ENCODE measurements around the gene CFAP126.
"Not testable (repeated sequence)": the region's sequence is repeated elsewhere in the genome, so short reads cannot be mapped to it uniquely, and the experiment has no call there.

CFAP126 gene

DNA sequence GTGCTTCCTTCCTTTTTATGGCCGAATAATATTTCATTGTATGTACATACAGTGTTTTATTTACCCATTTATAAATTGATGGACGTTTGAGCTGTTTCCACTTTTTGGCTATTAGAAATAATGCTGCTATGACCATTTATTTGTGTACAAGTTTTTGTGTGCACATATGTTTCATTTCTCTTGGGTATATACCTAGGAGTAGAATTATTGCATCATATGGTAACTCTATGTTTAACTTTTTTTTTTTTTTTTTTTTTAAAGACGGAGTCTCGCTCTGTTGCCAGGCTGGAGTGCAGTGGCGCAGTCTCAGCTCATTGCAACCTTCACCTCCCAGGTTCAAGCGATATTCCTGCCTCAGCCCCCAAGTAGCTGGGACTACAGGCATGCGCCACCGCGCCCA lies 34.5 kb downstream of the CFAP126 start:
- H3K9ac ChIP-seq (ENCODE audit: low read length): no peak overlapping the region
- no peaks in the 10 kb centered on the region for H3K4me1 ChIP-seq (ENCODE audit: insufficient read depth, low read length)
- H3K27me3 ChIP-seq (ENCODE audit: control insufficient read depth in 1 of 2, insufficient read depth in 2 of 2, low read length in 2 of 2): no peaks in the 10 kb centered on the region
- no peak overlapping the region for H3K27ac ChIP-seq (ENCODE audit: low read depth, low read length)
- no peak overlapping the region for H3K4me3 ChIP-seq (ENCODE audit: low read depth in 1 of 2, low read length in 2 of 2)
- peaks cover 70% of the 10 kb centered on the region for H3K36me3 ChIP-seq (ENCODE audit: insufficient read depth, low read length)
- H3K9me3 ChIP-seq (ENCODE audit: low read length): no peaks in the 10 kb centered on the region

DNA sequence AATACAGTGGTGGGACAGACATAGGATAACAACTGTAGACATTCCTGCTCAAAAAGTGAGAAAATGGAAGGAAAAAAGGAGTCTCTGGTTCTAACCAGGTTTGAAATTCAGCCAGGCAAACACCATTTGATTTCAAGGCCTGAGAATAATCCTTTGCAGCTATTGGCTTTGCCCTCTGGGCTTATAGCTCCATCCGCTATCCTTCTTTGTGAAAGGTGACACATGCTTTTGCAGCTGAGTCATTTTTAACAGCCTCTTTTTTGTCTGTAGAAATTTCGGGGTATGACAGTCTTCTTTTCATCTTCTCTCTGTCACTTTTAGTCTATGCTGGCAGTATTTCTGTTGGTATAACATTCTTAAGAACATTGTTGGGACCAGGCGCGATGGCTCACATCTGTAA lies 37.3 kb downstream of the CFAP126 start:
- no peaks in the 10 kb centered on the region for H3K27me3 ChIP-seq (ENCODE audit: control insufficient read depth in 1 of 2, insufficient read depth in 2 of 2, low read length in 2 of 2)
- H3K9me3 ChIP-seq (ENCODE audit: low read length): no peaks in the 10 kb centered on the region
- H3K4me3 ChIP-seq (ENCODE audit: low read depth in 1 of 2, low read length in 2 of 2): no peak overlapping the region
- no peaks in the 10 kb centered on the region for H3K4me1 ChIP-seq (ENCODE audit: insufficient read depth, low read length)
- H3K9ac ChIP-seq (ENCODE audit: low read length): no peak overlapping the region
- H3K36me3 ChIP-seq (ENCODE audit: insufficient read depth, low read length): peaks cover 43% of the 10 kb centered on the region
- H3K27ac ChIP-seq (ENCODE audit: low read depth, low read length): no peak overlapping the region

DNA sequence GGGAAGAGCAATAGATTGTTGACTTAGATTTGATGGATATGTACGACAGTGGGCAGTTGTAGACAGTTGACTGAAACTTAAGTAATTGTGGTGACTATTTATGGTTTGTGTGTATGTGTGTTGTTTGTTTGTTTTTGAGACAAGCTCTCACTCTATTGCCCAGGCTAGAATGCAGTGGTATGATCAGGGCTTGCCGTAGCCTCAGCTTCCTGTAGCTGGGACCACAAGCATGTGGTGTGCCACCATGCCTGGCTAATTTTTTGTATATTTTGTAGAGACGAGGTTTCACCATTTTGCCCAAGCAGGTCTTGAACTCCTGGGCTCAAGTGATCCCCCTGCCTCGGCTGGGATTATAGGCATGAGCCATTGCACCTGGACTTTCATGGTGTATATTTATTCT lies 43.7 kb downstream of the CFAP126 start:
- Histone ChIP-seq H3K27ac (ENCODE audit: low read depth, low read length) (no peak overlapping the region), H3K9me3 (ENCODE audit: low read length) (no peaks in the 10 kb centered on the region), H3K9ac (ENCODE audit: low read length) (no peak overlapping the region), H3K36me3 (ENCODE audit: insufficient read depth, low read length) (peaks cover 9% of the 10 kb centered on the region), H3K4me1 (ENCODE audit: insufficient read depth, low read length) (no peaks in the 10 kb centered on the region), H3K27me3 (ENCODE audit: control insufficient read depth in 1 of 2, insufficient read depth in 2 of 2, low read length in 2 of 2) (no peaks in the 10 kb centered on the region), H3K4me3 (ENCODE audit: low read depth in 1 of 2, low read length in 2 of 2) (no peak overlapping the region)

DNA sequence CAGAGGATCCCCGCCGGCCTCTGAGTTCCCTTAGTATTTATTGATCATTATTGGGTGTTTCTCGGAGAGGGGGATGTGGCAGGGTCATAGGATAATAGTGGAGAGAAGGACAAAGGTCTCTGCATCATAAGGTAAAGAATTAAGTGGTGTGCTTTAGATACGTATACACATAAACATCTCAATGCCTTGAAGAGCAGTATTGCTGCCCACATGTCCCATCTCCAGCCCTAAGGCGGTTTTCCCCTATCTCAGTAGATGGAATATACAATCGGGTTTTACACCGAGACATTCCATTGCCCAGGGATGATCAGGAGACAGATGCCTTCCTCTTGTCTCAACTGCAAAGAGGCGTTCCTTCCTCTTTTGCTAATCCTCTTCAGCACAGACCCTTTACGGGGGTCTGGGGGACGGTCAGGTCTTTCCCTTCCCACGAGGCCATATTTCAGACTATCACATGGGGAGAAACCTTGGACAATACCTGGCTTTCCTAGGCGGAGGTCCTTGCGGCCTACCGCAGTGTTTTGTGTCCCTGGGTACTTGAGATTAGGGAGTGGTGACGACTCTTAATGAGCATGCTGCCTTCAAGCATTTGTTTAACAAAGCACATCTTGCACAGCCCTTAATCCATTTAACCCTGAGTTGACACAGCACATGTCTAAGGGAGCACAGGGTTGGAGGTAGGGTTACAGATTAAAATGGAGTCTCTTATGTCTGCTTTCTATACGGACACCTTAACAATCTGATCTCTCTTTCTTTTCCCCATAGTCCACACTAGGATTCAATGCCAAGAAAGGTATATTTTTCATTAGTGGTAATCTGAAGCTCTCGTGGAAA lies 51.6 kb downstream of the CFAP126 start:
- not testable (repeated sequence) for H3K36me3 ChIP-seq (ENCODE audit: insufficient read depth, low read length); H3K9ac ChIP-seq (ENCODE audit: low read length); H3K27ac ChIP-seq (ENCODE audit: low read depth, low read length); H3K4me3 ChIP-seq (ENCODE audit: low read depth in 1 of 2, low read length in 2 of 2); H3K9me3 ChIP-seq (ENCODE audit: low read length); H3K27me3 ChIP-seq (ENCODE audit: control insufficient read depth in 1 of 2, insufficient read depth in 2 of 2, low read length in 2 of 2)
- peaks cover 12% of the 10 kb centered on the region for H3K4me1 ChIP-seq (ENCODE audit: insufficient read depth, low read length)
